NCI-H2081 treated with DMSO at 0.1 percent for 48 hours (cell line): ENCODE measurements around the gene DIP2A.
"Not testable (repeated sequence)": the region's sequence is repeated elsewhere in the genome, so short reads cannot be mapped to it uniquely, and the experiment has no call there.

Source experiments
- DNase-seq: peaks from one replicate; lab custom pipeline; 2025; lab: John Stamatoyannopoulos, UW

The DIP2A gene

DNA sequence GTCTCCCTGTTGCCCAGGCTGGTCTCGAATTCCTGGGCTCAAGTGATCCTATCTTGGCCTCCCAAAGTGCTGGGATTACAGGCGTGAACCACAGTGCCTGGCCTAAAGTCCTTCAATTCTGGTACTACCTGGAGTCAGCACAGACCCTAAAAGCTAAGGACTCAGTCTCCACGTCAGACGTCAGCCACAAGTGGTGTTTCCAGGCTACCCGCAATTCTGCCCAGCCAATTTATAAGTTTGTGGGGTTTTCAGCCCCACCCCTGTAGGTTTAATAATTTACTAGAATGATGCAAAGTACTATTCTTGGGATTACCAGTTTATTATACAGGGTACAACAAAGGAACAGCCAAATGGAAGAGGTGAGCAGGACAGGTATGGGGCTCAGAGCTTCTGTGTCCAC is 10.6 kb upstream of the DIP2A start:
- no peak for DNase-seq

DNA sequence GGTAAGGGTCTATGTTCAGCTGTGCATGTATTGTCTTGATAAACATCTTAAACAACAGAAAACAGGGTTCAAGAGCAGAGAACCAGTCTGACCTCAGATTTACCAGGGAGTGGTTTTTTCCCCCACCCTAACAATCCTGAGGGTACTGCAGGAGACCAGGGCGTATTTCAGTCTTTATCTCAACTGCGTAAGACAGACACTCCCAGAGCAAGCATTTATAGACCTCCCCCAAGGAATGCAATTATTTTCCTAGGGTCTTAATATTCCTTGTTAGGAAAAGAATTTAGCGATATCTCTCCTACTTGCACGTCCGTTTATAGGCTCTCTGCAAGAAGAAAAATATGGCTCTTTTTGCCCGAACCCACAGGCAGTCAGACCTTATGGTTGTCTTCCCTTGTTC is 9.8 kb upstream of the DIP2A start:
- not testable (repeated sequence) for DNase-seq

DNA sequence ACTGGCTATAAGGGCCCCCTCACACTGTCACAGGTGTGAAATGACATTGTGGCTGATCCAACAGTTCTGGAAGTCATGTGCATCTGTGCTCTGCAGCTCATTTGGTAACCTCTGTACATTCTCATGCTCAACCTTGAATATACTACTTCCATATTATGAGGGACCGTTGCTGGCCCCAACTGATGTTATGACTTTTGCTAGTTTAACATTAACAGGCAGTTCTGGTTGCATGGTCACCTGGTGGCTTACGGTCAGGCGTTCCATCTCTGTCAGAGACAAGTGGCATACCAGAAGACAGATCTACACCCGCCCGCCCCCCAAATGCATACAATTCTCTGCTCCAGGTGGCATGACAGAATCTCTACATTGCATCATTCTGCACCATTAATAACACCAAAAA is 6.0 kb upstream of the DIP2A start:
- DNase-seq = no peak

DNA sequence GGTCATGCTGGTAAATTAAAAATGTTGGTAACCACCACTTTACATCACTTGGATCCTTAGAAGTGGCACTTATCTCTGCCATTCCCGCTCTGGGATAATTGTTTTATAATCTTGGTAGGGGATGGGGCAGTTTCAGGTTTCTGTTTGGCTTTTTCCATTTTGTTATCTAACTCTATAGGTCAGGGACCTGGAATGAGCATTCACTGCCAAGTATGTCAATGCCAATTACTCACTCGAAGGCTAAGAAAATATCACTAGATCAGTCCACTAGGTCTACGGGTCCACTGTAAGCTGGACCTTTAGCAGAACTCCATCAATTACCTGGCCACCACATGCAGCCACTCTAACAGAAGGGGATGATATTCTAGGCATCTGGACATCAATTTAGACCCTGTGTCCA is 4.5 kb upstream of the DIP2A start:
- no peak for DNase-seq

DNA sequence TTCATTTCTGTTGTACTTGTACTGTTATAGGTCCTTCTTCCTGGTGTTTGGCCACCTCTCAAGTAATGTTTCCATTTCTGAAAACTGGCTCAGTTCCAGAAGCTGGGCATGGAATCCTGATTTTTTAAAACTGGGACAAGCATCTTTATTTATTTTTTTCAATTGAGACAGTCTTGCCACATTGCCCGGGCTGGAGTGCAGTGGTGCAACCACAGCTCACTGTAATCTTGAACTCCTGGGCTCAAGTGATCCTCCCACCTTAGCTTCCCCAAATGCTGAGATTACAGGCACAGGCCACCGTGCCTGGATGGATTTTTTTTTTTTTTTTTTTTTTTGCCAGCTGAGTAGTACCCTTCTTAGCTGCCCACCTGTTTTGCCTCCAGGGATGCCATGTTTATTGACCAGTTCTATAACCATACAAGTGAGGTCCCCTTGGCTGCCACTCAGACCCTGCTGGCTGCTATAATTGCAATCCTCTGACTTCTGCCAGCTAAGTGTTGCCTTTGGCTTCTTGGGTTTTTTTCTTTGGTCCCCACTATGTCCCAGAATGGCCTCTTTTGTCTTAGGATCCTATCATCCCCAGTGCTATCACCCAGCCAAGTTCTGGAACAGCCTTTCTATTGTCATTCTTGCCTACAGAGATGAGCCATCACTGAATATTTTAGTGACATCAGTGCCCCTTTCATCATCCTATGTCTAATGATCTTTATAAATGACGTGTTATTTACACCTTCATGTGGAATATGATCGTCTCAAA is 3.9 kb upstream of the DIP2A start:
- DNase-seq = no peak

DNA sequence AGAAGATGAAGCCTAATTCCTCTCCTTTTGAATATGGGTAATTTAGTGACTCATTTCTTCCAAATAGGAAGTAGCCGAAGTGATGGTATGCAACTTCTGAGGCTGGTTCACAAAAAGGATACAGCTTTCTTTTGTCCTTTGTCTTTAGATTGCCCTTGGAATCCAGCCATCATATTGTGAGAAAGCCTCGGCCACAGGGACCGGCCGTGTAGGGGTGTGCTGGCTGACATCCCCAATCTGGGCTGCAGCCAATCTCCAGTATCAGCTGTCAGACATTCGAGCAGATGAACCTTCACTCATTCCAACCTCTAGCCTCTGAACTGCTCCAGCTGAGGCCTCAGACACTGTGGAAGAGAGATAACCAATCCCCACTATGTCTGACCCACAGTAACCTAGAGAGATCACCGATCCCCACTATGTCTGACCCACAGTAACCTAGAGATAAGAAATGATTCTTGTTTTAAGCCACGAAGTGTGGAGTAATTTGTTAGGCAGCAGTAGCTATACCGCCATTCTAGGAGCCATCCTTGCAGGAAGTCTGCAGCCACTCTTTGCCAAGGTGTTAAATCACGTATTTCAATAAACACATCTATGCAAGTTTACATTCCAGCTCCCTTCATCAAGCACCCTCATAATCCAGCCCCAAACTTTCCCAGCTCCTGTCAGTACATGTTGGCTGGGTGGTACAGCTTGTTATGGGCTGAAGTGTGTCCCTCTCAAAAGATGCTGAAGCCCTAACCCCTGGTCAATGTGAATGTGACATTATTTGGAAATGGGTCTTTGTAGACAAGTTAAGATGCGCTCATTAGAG is 2.9 kb upstream of the DIP2A start:
- no peak for DNase-seq

DNA sequence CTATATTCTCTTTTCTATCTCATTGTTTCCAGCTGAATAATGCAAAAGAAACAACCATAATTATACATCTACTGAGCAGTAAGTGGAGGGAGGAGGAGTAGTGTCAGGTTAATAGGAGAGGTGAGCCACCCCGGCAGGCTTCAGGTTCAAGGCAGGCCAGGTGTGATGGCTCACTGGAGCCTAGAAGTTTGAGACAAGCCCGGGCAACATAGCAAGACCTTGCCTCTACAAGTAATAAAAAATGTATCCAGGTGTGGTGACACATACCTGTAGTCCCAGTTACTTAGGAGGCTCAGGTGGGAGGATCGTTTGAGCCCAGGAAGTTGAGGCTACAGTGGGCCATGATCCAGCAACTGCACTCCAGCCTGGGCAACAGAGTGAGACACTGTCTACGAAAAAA is 1.9 kb upstream of the DIP2A start:
- no peak for DNase-seq

DNA sequence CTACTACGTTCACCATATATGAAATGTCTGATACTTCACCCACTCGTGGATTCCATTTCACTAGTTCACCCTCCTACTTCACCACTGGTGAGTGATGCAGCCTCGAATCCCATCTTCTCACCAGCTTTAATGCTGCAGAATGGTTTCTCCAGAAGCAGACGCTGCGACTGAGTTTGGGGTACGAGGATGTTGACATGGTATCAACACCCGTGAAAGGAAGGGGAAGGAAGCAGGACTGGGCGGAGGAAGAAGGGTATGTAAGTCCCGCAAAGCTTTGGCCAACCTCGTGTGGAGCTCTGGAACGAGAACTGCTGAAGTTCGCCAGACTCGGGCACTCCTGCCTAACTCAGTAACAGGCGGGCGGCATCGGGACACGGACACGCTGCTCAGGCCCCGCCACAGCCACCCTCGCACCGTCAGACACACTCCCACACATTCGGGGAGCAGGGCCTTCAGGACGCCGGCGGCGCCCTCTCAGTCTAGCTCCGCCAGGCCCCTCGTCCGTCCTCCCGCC is 833 bp upstream of the DIP2A start:
- DNase-seq = no peak

DNA sequence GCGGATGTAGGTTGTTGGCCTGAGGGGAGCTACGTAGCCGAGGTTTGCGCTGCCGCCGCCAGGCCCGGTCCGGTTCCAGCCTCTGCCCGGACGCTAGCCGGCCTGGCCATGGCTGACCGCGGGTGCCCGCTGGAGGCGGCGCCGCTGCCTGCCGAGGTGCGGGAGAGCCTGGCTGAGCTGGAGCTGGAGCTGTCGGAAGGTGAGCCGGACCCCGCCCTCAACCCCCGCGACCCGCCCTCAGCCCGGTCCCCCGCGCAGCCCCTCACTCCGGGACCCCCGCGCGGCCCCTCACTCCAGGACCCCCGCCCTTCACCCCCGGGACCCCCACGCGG is 299 bp downstream of the DIP2A start:
- no peak for DNase-seq

DNA sequence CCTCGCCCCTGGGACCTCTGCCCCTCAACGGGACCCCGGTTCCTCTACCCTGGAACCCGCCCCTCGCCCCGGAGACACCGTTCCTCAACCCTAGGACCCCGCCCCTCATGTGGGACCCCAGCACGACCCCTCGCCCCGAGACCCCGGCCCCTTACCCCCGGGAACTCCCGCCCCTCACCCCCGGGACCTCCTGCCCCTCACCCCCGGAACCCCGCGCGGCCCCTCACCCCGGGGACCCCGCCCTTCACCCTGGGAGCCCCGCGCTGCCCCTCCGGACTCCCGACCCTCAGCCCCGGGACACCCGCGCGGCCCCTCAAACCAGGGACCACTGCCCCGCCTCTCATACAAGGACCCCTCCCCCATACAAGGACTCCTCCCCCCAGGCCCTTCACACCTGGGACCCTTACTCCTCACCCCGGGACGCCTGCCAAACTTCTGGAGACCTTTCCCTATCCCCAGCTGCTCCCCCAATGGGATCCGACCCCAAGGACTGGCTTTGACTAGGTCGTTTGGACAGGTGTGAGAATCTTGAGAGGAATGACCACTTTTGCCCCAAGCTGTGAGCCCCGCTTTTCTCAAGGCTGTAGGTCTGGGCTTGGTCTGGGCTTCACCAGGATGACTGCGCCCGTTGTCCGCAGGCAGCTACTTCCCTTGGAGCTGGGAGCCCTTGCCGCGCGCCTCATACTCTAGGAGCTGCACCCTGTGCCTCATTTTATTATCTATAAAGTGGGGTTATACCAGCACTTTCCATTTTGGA is 843 bp downstream of the DIP2A start:
- DNase-seq = no peak

DNA sequence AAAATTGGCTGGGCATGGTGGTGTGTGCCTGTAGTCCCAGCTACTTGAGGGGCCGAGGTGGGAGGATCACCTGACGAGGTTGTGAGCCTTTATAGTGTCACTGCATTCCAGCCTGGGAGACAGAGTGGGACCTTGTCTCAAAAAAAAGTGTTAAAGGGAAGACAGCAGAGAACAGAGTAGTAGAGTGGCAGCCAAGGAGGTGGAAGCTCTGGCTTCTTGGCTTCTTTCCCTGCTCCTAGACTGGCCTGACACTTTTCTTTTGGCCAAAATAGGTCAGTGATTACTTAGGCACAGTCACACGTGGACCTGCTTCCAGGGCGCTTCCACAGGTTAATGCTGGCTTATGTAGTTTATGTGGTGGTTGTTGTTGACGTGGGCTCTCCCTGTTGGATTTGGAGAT is 3.2 kb downstream of the DIP2A start:
- DNase-seq = no peak

DNA sequence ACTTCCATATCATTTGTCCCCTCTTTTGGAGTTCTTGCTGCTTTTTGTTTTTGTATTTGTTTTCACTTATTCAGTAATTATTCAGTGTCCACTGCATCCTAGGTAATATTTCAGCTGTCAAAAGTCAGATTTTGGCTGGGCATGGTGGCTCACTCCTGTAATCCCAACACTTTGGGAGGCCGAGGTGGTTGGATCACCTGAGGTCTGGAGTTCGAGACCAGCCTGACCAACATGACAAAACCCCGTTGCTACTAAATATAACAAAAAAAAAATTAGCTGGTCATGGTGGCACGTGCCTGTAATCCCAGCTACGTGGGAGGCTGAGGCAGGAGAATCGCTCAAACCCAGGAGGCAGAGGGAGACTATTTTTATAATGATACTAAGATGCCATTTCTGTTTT is 6.5 kb downstream of the DIP2A start:
- not testable (repeated sequence) for DNase-seq

DNA sequence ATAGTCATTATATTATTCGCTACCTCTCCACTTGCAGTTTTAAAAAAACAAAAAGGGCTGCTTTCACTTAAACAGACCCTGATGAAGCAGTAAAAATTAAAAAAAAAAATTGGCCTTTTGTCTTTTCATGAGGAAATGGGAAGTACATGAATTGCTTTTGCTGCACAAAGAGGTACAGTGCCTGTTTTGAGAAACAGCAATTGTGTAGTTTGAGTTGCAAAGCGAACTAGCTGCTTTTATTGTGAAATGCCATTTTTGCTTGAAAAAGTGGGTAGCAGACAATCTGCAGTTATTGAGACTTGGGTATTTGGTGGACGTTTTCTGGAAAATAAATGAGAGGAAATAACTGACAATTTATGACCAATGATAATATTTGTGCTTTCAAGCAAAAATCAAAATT is 7.0 kb downstream of the DIP2A start:
- no peak for DNase-seq

DNA sequence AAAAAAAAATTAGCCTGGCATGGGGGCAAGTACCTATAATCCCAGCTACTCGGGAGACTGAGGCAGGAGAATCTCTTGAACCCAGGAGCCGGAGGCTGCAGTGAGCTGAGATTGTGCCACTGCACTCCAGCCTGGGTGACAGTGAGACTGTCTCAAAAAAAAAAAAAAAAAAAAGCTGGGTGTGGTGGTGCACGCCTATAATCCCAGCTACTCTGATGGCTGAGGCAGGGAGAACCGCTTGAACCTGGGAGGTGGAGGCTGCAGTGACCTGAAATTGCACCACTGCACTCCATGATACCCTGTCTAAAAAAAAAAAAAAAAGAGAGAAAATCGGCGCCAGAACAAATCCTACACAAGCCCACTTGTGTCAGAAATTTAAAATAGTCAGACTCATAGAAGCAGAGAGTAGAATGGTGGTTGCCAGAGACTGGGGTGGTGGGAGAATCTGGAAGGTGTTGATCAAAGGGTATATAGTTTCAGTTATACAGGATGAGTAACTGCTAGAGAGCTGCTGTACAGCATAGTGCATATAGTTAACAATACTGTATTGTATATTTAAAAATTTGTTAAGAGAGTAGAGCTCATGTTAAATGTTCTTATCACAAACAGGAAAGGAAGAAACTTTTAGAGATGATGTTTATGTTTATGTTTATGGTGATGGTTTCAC is 9.6 kb downstream of the DIP2A start:
- DNase-seq = no peak

DNA sequence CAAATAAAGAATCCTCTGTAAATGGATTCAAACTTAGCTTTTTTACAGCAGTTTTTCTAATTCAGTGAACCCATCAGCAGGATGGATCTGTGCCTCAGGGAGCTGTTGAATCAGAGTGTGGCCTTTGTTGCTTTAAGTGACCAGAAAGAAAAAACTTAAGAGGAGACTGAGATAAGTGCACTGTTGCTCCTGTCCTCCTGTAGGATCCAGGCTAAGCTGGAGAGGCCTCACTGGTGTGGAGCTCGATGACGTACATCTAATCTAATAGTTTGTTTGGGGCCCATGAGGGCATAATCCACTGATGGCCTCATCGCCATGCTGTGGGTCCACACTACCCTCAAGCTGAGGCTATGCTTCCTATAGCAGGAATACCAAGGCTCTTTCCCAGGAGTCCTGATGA is 10.6 kb downstream of the DIP2A start:
- DNase-seq = no peak

DNA sequence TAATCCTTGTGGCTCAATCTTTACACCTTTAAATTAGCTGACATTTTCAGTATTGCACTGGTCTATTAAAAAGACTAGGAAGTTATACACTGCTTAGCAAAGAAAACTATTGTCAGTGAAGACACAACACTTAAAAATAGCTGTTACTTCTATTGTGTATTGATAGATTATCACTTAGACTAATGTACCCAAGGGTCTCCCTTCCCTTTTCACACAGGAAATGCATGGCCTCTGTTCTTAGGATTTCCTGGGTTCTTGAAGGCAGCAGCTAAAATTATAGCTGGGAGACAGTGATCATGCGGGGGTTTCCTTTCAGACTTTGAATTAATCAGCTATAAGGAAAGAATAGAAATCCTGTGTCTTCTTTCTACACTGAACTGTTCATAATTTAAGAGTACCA is 12.8 kb downstream of the DIP2A start:
- DNase-seq = no peak

DNA sequence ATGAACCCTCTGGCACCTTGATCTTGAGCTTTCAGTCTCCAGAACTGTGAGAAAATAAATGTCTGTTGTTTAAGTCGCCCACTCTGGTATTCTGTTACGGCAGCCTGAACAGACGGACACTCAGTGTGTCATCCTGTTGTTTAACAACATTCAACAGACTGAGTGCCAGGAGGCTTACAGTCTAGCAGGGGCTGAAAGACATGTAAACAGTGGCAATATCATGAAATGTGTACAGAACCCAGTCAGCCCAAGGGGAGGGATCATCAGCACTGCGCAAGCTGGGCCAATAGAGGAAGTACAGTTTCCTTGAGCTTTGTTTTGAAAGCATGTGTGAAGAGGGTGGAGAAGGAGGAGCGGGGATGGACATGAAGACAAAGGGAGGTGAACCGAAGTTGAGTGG is 13.6 kb downstream of the DIP2A start:
- no peak for DNase-seq

DNA sequence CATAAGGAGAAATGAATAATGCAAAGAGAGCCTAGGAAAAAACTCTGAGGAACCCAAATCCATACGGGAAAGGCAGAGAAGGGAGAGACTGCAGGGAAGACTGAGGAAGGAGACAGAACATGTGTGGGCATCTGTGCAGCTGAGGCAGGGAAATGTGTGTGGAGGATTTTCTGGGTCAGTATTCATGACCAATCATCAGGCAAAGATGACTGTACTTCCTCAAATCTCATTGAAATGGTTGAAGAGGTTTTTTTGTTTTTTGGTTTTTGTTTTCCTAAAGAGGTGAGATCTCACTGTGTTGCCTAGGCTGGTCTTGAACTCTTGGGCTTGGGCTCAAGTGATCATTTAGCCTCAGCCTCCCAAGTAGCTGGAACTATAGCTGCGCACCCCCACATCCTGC is 15.7 kb downstream of the DIP2A start:
- no peak for DNase-seq

DNA sequence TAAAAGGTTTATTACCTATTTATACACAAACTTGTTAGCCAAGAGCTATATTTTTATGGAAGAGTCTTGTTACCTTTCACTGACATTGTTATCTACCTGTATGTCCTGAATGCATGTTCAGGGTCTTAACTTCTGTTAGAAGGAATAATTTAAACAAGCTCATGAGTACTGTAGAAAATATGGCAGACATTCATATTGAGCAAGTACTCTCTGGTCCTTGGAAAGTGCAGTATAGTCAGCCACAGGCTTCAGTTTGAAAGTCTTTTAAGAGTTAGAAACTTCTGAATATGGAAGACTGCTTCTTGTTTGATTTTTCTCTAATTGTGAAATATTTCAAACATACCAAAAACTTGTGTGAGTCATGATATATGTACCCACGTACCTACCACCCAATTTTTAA is 16.6 kb downstream of the DIP2A start:
- DNase-seq = no peak

DNA sequence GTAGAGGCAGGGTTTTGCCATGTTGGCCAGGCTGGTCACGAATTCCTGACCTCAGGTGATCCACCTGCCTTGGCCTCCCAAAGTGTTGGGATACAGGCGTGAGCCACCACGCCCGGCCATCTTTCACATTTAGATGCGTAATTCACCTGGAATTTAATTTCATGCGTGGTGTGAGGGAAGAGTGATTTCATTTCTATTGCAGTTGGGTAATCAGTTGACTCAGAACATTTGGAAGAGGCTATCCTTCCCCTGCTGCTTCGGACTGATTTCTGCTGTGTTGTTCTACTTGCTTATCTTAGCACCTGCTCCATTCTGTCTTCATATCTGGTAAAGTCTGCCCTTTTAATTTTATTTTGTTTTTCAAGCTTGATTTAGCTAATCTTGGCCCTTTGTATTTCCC is 19.1 kb downstream of the DIP2A start:
- no peak for DNase-seq

DNA sequence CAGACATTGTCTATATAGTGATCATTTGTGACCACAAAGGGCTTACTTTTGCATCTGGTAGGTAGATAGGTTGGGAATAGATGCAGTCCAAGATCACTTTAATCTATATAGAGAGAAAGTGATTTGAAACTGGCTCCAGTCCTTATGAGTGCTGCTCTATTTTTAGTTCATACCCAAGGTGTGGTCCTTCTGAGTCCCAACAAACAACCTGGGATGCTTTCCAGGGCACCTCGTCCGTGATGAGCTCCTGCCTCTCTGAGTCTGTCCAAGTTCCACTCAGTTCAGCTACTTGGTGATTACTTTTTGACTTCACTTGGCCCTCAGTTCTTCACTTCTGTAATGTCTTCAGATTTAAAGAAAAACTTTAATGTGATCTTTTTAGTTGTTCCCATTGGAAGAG is 20.2 kb downstream of the DIP2A start:
- DNase-seq = no peak

DNA sequence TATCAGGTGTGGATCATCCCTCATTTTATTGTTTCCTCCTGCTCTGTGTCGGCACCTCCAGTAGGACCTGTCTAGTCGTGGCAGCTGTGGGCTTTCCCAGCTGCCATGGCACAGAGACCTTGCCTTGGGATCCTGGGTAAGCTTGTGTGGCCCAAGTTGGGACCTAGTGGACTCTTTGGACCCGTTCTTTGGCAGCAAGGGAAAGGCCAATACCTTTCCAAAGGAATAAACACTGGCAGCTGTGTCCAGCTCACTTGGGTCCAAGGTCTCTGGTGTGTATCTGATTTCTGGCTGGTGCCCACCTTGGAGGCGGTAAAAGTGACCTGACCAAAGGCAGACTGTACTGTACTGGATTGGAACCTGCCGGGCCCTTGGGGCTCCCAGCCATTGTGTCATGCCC is 21.8 kb downstream of the DIP2A start:
- no peak for DNase-seq
